GM08714 (cell line): ENCODE data around the gene ZBTB25.

ENCODE experiments used
- H3K4me3 ChIP-seq: fragments of 200-500 bp; sonication (Bioruptor generic); 2 replicates; pipeline ENCODE4 v1.5.1; 2014; ENCODE audit warnings: mild to moderate bottlenecking, low read length, inconsistent platforms
- ZNF274 ChIP-seq: IDR thresholded peaks from 2 replicates; pipeline ENCODE4 v1.6.1; 2012; ENCODE audit warnings: mild to moderate bottlenecking, low read depth, low read length

The ZBTB25 gene

GRCh38 chr14:64417771-64418125 lies 85.9 kb downstream of the ZBTB25 start:
- H3K4me3 ChIP-seq: no peak overlapping the region
- TF ChIP-seq ZNF274: no peak

GRCh38 chr14:64417055-64417770 lies 86.4 kb downstream of the ZBTB25 start:
- no peak overlapping the region for H3K4me3 ChIP-seq
- TF ChIP-seq ZNF274: no peak

GRCh38 chr14:64416348-64416932 lies 87.2 kb downstream of the ZBTB25 start:
- no peak for TF ChIP-seq ZNF274
- no peak overlapping the region for H3K4me3 ChIP-seq

- TF ChIP-seq ZNF274: no peak
- no peak overlapping the region for H3K4me3 ChIP-seq
Observed at GRCh38 chr14:64412237-64412636, 91.4 kb downstream of the ZBTB25 start.

- H3K4me3 ChIP-seq: no peak overlapping the region
- TF ChIP-seq ZNF274: no peak
Observed at GRCh38 chr14:64411001-64411400, 92.6 kb downstream of the ZBTB25 start.

GRCh38 chr14:64410084-64410774 lies 93.4 kb downstream of the ZBTB25 start:
- TF ChIP-seq ZNF274: no peak
- no peak overlapping the region for H3K4me3 ChIP-seq

- H3K4me3 ChIP-seq: no peak overlapping the region
- TF ChIP-seq ZNF274: no peak
Observed at GRCh38 chr14:64409126-64409920, 94.3 kb downstream of the ZBTB25 start.

GRCh38 chr14:64407329-64407728 lies 96.3 kb downstream of the ZBTB25 start:
- no peak overlapping the region for H3K4me3 ChIP-seq
- TF ChIP-seq ZNF274: no peak

- H3K4me3 ChIP-seq: no peak overlapping the region
- TF ChIP-seq ZNF274: no peak
Observed at GRCh38 chr14:64405295-64405694, 98.3 kb downstream of the ZBTB25 start.

GRCh38 chr14:64401949-64402348 lies 101.7 kb downstream of the ZBTB25 start:
- TF ChIP-seq ZNF274: no peak
- no peak overlapping the region for H3K4me3 ChIP-seq

- H3K4me3 ChIP-seq: no peak overlapping the region
- no peak for TF ChIP-seq ZNF274
Observed at GRCh38 chr14:64400829-64401459, 102.7 kb downstream of the ZBTB25 start.
